ENCODE measurements around the gene RASGRF1. TPM values are rescaled to one million over a fixed set of nuclear protein-coding genes. Genes with fewer than 3 reads are reported as not detected.

The RASGRF1 gene
- total and polyA plus RNA-seq, 2 donors (not counting 1 experiment from before 2014, with no cell fraction given), result 0.09 TPM; not detected in 1

GRCh38 chr15:79050341-79050740, 40.2 kb downstream of the RASGRF1 start:
- Histone ChIP-seq H3K9ac (ENCODE audit: insufficient read depth, low read length) (no peak overlapping the region), H3K36me3 (ENCODE audit: control insufficient read depth, insufficient read depth, low read length) (no peaks in the 10 kb centered on the region), H2AFZ (ENCODE audit: low read length) (no peak overlapping the region), H4K20me1 (ENCODE audit: control insufficient read depth, extremely low read depth, insufficient read depth, low read length) (no peaks in the 10 kb centered on the region), H3K27ac (ENCODE audit: insufficient read depth, low read length) (no peak overlapping the region), H3K9me3 (ENCODE audit: control insufficient read depth, insufficient read depth, low read depth, low read length) (no peaks in the 10 kb centered on the region), H3K4me2 (ENCODE audit: extremely low read depth, insufficient read depth, low read length) (no peak overlapping the region), H3K27me3 (ENCODE audit: control insufficient read depth, insufficient read depth, low read length) (no peaks in the 10 kb centered on the region), H3K4me3 (replicated peaks in 1 of 4; ENCODE audit: control extremely low read depth in 1 of 4, insufficient read depth in 1 of 4, low read depth in 3 of 4, low read length in 4 of 4) (no peak overlapping the region), H3K4me1 (ENCODE audit: control insufficient read depth, extremely low read depth, insufficient read depth, low read length) (no peaks in the 10 kb centered on the region), H3K79me2 (ENCODE audit: control insufficient read depth, insufficient read depth, low read length) (no peaks in the 10 kb centered on the region)
- no peak for TF ChIP-seq CTCF (conservative IDR thresholded peaks at IDR 0.05 in 1 of 2, IDR thresholded peaks at IDR 0.05 in 1 of 2; ENCODE audit: low read depth in 1 of 2, low read length in 2 of 2)
- TF ChIP-seq EZH2 (IDR thresholded peaks at IDR 0.05; ENCODE audit: low read length, missing control alignments), result no peak
- no peak for DNase-seq (ENCODE audit: low read depth in 2 of 2)

GRCh38 chr15:79049416-79049815, 41.2 kb downstream of the RASGRF1 start:
- no peaks in the 10 kb centered on the region for H3K79me2 ChIP-seq (ENCODE audit: control insufficient read depth, insufficient read depth, low read length)
- H3K27me3 ChIP-seq (ENCODE audit: control insufficient read depth, insufficient read depth, low read length), result no peaks in the 10 kb centered on the region
- no peak overlapping the region for H3K4me2 ChIP-seq (ENCODE audit: extremely low read depth, insufficient read depth, low read length)
- H3K4me3 ChIP-seq (replicated peaks in 1 of 4; ENCODE audit: control extremely low read depth in 1 of 4, insufficient read depth in 1 of 4, low read depth in 3 of 4, low read length in 4 of 4), result no peak overlapping the region
- H2AFZ ChIP-seq (ENCODE audit: low read length), result no peak overlapping the region
- no peaks in the 10 kb centered on the region for H3K9me3 ChIP-seq (ENCODE audit: control insufficient read depth, insufficient read depth, low read depth, low read length)
- no peaks in the 10 kb centered on the region for H3K4me1 ChIP-seq (ENCODE audit: control insufficient read depth, extremely low read depth, insufficient read depth, low read length)
- TF ChIP-seq EZH2 (IDR thresholded peaks at IDR 0.05; ENCODE audit: low read length, missing control alignments) (no peak), CTCF (conservative IDR thresholded peaks at IDR 0.05 in 1 of 2, IDR thresholded peaks at IDR 0.05 in 1 of 2; ENCODE audit: low read depth in 1 of 2, low read length in 2 of 2) (no peak)
- no peaks in the 10 kb centered on the region for H3K36me3 ChIP-seq (ENCODE audit: control insufficient read depth, insufficient read depth, low read length)
- H3K9ac ChIP-seq (ENCODE audit: insufficient read depth, low read length), result no peak overlapping the region
- no peak overlapping the region for H3K27ac ChIP-seq (ENCODE audit: insufficient read depth, low read length)
- H4K20me1 ChIP-seq (ENCODE audit: control insufficient read depth, extremely low read depth, insufficient read depth, low read length), result no peaks in the 10 kb centered on the region
- no peak for DNase-seq (ENCODE audit: low read depth in 2 of 2)

DNA sequence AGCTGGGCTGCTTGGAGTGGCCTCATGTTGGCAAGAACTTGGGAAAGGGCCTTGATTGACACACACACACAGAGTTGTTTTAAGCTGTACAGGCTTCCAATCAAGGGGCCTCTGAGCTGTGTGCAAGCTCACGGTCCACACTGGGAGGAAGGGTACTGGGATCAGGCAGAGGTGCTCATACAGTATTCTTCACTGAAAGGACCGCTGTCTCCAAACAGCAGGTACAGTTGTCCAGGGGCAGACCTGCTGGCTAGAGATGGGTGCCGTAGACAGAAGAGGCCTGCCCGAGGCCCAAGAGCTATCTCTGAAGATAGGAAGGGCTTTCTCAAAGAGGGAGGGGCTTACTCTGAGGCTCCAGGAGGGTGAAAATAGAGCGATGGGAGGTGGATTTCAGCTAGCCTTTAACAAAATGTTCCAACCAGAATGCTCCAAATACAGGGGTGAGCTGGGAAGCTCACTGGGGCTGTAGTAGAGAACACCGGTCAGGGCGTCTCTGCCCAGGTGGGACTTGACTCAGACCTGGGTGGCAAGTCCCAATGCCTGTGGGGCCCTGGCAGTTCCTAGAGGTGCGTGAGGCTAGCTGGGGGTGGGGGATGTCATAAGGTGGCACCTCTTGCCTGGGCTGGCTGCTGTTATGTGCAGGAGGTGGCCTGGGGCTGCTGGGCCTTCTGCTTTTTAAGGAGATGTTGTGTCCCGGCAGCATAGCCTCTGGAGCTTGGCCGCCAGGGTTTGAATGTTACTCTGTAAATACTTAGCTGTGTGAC, 42.7 kb downstream of the RASGRF1 start:
- Histone ChIP-seq H3K4me2 (ENCODE audit: extremely low read depth, insufficient read depth, low read length) (no peak overlapping the region), H3K36me3 (ENCODE audit: control insufficient read depth, insufficient read depth, low read length) (no peaks in the 10 kb centered on the region), H3K4me3 (replicated peaks in 1 of 4; ENCODE audit: control extremely low read depth in 1 of 4, insufficient read depth in 1 of 4, low read depth in 3 of 4, low read length in 4 of 4) (no peak overlapping the region), H4K20me1 (ENCODE audit: control insufficient read depth, extremely low read depth, insufficient read depth, low read length) (no peaks in the 10 kb centered on the region), H3K9ac (ENCODE audit: insufficient read depth, low read length) (no peak overlapping the region), H3K27me3 (ENCODE audit: control insufficient read depth, insufficient read depth, low read length) (no peaks in the 10 kb centered on the region), H2AFZ (ENCODE audit: low read length) (no peak overlapping the region), H3K27ac (ENCODE audit: insufficient read depth, low read length) (no peak overlapping the region), H3K79me2 (ENCODE audit: control insufficient read depth, insufficient read depth, low read length) (no peaks in the 10 kb centered on the region), H3K4me1 (ENCODE audit: control insufficient read depth, extremely low read depth, insufficient read depth, low read length) (no peaks in the 10 kb centered on the region), H3K9me3 (ENCODE audit: control insufficient read depth, insufficient read depth, low read depth, low read length) (no peaks in the 10 kb centered on the region)
- no peak for TF ChIP-seq CTCF (conservative IDR thresholded peaks at IDR 0.05 in 1 of 2, IDR thresholded peaks at IDR 0.05 in 1 of 2; ENCODE audit: low read depth in 1 of 2, low read length in 2 of 2)
- TF ChIP-seq EZH2 (IDR thresholded peaks at IDR 0.05; ENCODE audit: low read length, missing control alignments), result no peak
- no peak for DNase-seq (ENCODE audit: low read depth in 2 of 2)
